GM12878 (cell line): ENCODE results near the gene HUWE1. TPM values are rescaled to one million over a fixed set of nuclear protein-coding genes. Genes with fewer than 3 reads are reported as not detected.

ENCODE experiments used
- ATAC-seq: fragments of 200-7000 bp; cut with Tn5 transposase; 3 replicates; pipeline ENCODE4 v1.9.1; 2020; ENCODE audit warnings: mild to moderate bottlenecking, moderate library complexity
- BruUV-seq: library from RNA; stranded (reverse); fragments of 400-500 nt; replicated peaks from 2 replicates; lab custom pipeline; 2021; lab: Mats Ljungman, UMichigan
- CTCF ChIA-PET: fragments of 300-600 bp; sonication (Branson Sonifier 250); formaldehyde crosslinking; extraction: SDS; loops from one replicate; lab custom pipeline; 2021; ENCODE audit warnings: inconsistent platforms; lab: Yijun Ruan, JAX
- POLR2A ChIA-PET: fragments of 350-600 bp; formaldehyde crosslinking; extraction: SDS; loops from one replicate; lab custom pipeline; 2021; ENCODE audit warnings: inconsistent platforms; lab: Charles Lee
- RAD21 ChIA-PET: fragments of 300-600 bp; sonication (Branson Sonifier 250); formaldehyde crosslinking; loops from one replicate; lab custom pipeline; 2023; ENCODE audit warnings: antibody characterized with exemption; ENCODE audit not compliant: unreplicated experiment; lab: Charles Lee
- SMC1A ChIA-PET: fragments of 300-600 bp; sonication (Branson Sonifier 250); formaldehyde crosslinking; loops from one replicate; lab custom pipeline; 2023; ENCODE audit not compliant: unreplicated experiment, uncharacterized antibody; lab: Charles Lee
- DNase-seq: peaks from one replicate; pipeline ENCODE4 v3.0.0-alpha.2; 2011; ENCODE audit warnings: low read depth, low spot score
- FAIRE-seq: peaks from 3 replicates; lab custom pipeline; 2011; peaks lifted over from hg19 to GRCh38; lab: Jason Lieb, UNC
- H2AFZ ChIP-seq: 2 replicates; pipeline ENCODE4 v1.6.0; 2011; ENCODE audit warnings: low read depth, low read length, control low read depth; ENCODE audit not compliant: control insufficient read depth
- H3K27ac ChIP-seq: 2 replicates; pipeline ENCODE4 v1.5.1; 2011; ENCODE audit warnings: control low read depth; ENCODE audit not compliant: control insufficient read depth, insufficient read depth
- H3K27me3 ChIP-seq, 2 experiments: replicated peaks in 1 of 2; 2 replicates each; pipeline versions ENCODE4 v1.6.0 to v1.6.1; 2011; ENCODE audit warnings: low read length in 1 of 2; ENCODE audit not compliant: control insufficient read depth in 2 of 2, insufficient read depth in 2 of 2
- H3K36me3 ChIP-seq, 2 experiments: 2 replicates each; pipeline ENCODE4 v1.5.1; 2011; ENCODE audit warnings: low read length in 1 of 2; ENCODE audit not compliant: control insufficient read depth in 2 of 2, insufficient read depth in 2 of 2
- H3K4me1 ChIP-seq: 2 replicates; pipeline ENCODE4 v1.6.1; 2011; ENCODE audit warnings: mild to moderate bottlenecking, low read length, moderate library complexity, mixed read lengths; ENCODE audit not compliant: control insufficient read depth, insufficient read depth
- H3K4me2 ChIP-seq: 2 replicates; pipeline ENCODE4 v1.6.0; 2011; ENCODE audit warnings: control low read depth; ENCODE audit not compliant: control insufficient read depth, insufficient read depth
- H3K4me3 ChIP-seq: fragments of 200-600 bp; sonication (generic); 2 replicates; pipeline ENCODE4 v1.5.1; 2016
- H3K79me2 ChIP-seq: 2 replicates; pipeline ENCODE4 v1.6.0; 2011; ENCODE audit warnings: low read length; ENCODE audit not compliant: control insufficient read depth, insufficient read depth
- H3K9ac ChIP-seq: 2 replicates; pipeline ENCODE4 v1.8.0; 2011; ENCODE audit warnings: low read length, control low read depth, mixed read lengths; ENCODE audit not compliant: control insufficient read depth, insufficient read depth
- H3K9me3 ChIP-seq: replicated peaks from 3 replicates; pipeline ENCODE4 v1.5.1; 2011; ENCODE audit warnings: mild to moderate bottlenecking, low read length; ENCODE audit not compliant: control insufficient read depth, insufficient read depth
- H4K20me1 ChIP-seq: 2 replicates; pipeline ENCODE4 v1.6.0; 2011; ENCODE audit not compliant: control insufficient read depth, insufficient read depth
- BACH1 ChIP-seq: fragments of 450-650 bp; IDR thresholded peaks from 2 replicates; pipeline ENCODE4 v1.6.1; 2017; ENCODE audit warnings: mild to moderate bottlenecking, borderline replicate concordance
- BMI1 ChIP-seq: fragments of 450-650 bp; IDR thresholded peaks from 2 replicates; pipeline ENCODE4 v1.6.1; 2016; ENCODE audit warnings: mild to moderate bottlenecking, moderate library complexity, borderline replicate concordance
- ELK1 ChIP-seq: IDR thresholded peaks from 2 replicates; pipeline ENCODE4 v1.6.1; 2012; ENCODE audit warnings: low read depth, low read length, improper control_type of control experiment
- FOXM1 ChIP-seq: IDR thresholded peaks from 2 replicates; pipeline ENCODE4 v1.6.1; 2012; ENCODE audit warnings: low read depth, mild to moderate bottlenecking, inconsistent platforms, low read length, moderate library complexity
- HDGF ChIP-seq: fragments of 450-650 bp; IDR thresholded peaks from 2 replicates; pipeline ENCODE4 v1.6.1; 2016; ENCODE audit warnings: antibody characterized with exemption
- IRF3 ChIP-seq: fragments of 450-650 bp; IDR thresholded peaks from 2 replicates; pipeline ENCODE4 v1.6.1; 2014; ENCODE audit warnings: mild to moderate bottlenecking
- KLF5 ChIP-seq: fragments of 450-650 bp; IDR thresholded peaks from 2 replicates; pipeline ENCODE4 v1.6.1; 2014; ENCODE audit warnings: mild to moderate bottlenecking; ENCODE audit not compliant: partially characterized antibody
- LARP7 ChIP-seq: fragments of 450-650 bp; IDR thresholded peaks from 2 replicates; pipeline ENCODE4 v1.6.1; 2017; ENCODE audit warnings: mild to moderate bottlenecking
- POLR2AphosphoS5 ChIP-seq: IDR thresholded peaks from 2 replicates; pipeline ENCODE4 v1.6.1; 2011; ENCODE audit warnings: mild to moderate bottlenecking, low read length, inconsistent platforms
- SIN3A ChIP-seq: IDR thresholded peaks from 2 replicates; pipeline ENCODE4 v1.6.1; 2012; ENCODE audit warnings: low read depth, low read length, improper control_type of control experiment
- TAF1 ChIP-seq: IDR thresholded peaks from 2 replicates; pipeline ENCODE4 v1.6.1; 2011; ENCODE audit warnings: mild to moderate bottlenecking, low read depth, low read length, borderline replicate concordance
- ZBTB4 ChIP-seq: fragments of 450-650 bp; formaldehyde crosslinking; IDR thresholded peaks from 2 replicates; pipeline ENCODE4 v1.4.0; 2022; ENCODE audit warnings: mild to moderate bottlenecking, moderate library complexity
- ZSCAN29 ChIP-seq: fragments of 450-650 bp; IDR thresholded peaks from 2 replicates; pipeline ENCODE4 v1.6.1; 2017; ENCODE audit warnings: mild to moderate bottlenecking, moderate library complexity
- WGBS: methylation state at CpG from one replicate; pipeline ENCODE4 v1.1.6; 2016; ENCODE audit warnings: low lambda C conversion rate; ENCODE audit not compliant: insufficient replicate concordance, insufficient coverage; ENCODE audit errors: missing lambda C conversion rate; 5-methylcytosine and 5-hydroxymethylcytosine counted together
- in situ Hi-C: fragments of 300-500 bp; cut with MboI; formaldehyde crosslinking; loops from 9 replicates; pipeline ENCODE4 v1.14.3; 2018; ENCODE audit warnings: mixed read lengths
- intact Hi-C: fragments of 100-400 bp; cut with micrococcal nuclease; formaldehyde crosslinking; loops from one replicate; pipeline ENCODE4 v1.14.2; 2022; ENCODE audit not compliant: unreplicated experiment
- polyA plus RNA-seq, 11 experiments: library from polyadenylated mRNA; depleted of rRNA in 4 of 11; unstranded in 6 of 11; stranded (reverse) in 5 of 11; fragments of >200 nt; fragmentation: Nextera tagmentation in 4 of 11; fragmentation: Illumina TruSeq in 1 of 11; extraction: Ambion mirVana in 4 of 11; extraction: Trizol in 1 of 11; gene quantifications; 1 replicate in 1 of 11; 2 replicates in 10 of 11; pipeline versions ENCODE4 v1.2.1 to v1.2.3, GENCODE V29; 2011 to 2016; ENCODE audit warnings: inconsistent platforms in 2 of 11, missing spikeins in 2 of 11, low read depth in 1 of 11
- total RNA-seq, 4 experiments: library from RNA; depleted of rRNA in 3 of 4; stranded (reverse); fragments of >200 nt in 3 of 4; fragmentation: Illumina TruSeq in 1 of 4; extraction: Trizol in 1 of 4; gene quantifications; 2 replicates each; pipeline versions ENCODE4 v1.2.1 to v1.2.3, GENCODE V29; 2013 to 2021
- TF ChIP-seq, protein P1 (sequence below): fragments of 450-650 bp; IDR thresholded peaks from 2 replicates; pipeline ENCODE4 v1.6.1; 2016; ENCODE audit warnings: mild to moderate bottlenecking

HUWE1 gene
- total and polyA plus RNA-seq, 10 of the 15 experiments (the other 5 are each of a cell fraction or from before 2014, with no cell fraction given): 35.9 to 280 (median 100) TPM

GRCh38 chrX:53715346-53715924, 28.9 kb upstream of the HUWE1 start:
- peaks cover 19% of the 10 kb centered on the region for H3K4me1 ChIP-seq
- peak overlapping the region; percentile 60 for H3K4me3 ChIP-seq
- intact Hi-C loops (loop anchor here (5.0 kb wide), 1 partner anchor 52 kb away; no protein-coding TSS in a partner anchor), in situ Hi-C loops (no loop called here)
- peaks cover 19% of the 10 kb centered on the region for H3K79me2 ChIP-seq
- ChIA-PET POLR2A (interaction anchor here (0.8 to 8.7 kb wide), 6 partner anchors 10 to 31 kb away, joined by 3 to 133 read pairs (median 6); partner anchors contain the start of gene HUWE1), CTCF (interaction anchor here (0.6 to 5.2 kb wide), 7 partner anchors 11 to 110 kb away, joined by 3 to 41 read pairs (median 6); partner anchors contain the start of gene HUWE1), SMC1A (interaction anchor here (0.8 to 7.6 kb wide), 12 partner anchors 9 to 116 kb away, joined by 3 to 75 read pairs (median 6); partner anchors contain the start of gene HUWE1), RAD21 (interaction anchor here (0.7 to 4.4 kb wide), 13 partner anchors 10 to 52 kb away, joined by 3 to 51 read pairs (median 9); partner anchors contain the start of gene HUWE1)
- peak; percentile 4 for ATAC-seq
- no peaks in the 10 kb centered on the region; the same call in 2 of the 3 replicates for H3K9me3 ChIP-seq
- no peak overlapping the region for H2AFZ ChIP-seq
- H3K9ac ChIP-seq: peak overlapping the region; percentile 73
- no peaks in the 10 kb centered on the region for H3K27me3 ChIP-seq
- no peaks in the 10 kb centered on the region for H3K36me3 ChIP-seq
- no peak for FAIRE-seq
- H4K20me1 ChIP-seq: no peaks in the 10 kb centered on the region
- WGBS: 0% methylated on average over 3 of the region's 3 CpGs
- BruUV-seq: TSS peak; percentile 95
- DNase-seq: no peak
- H3K27ac ChIP-seq: peak overlapping the region; percentile 84
- peak overlapping the region; percentile 64 for H3K4me2 ChIP-seq
- TF ChIP-seq POLR2AphosphoS5 (no peak), KLF5 (no peak), ZBTB4 (CRISPR knock-in tag) (no peak), SIN3A (0 out of 2 replicates have a peak, but pooled peaks have one; percentile 19), TAF1 (no peak), BACH1 (peak; percentile 13; the same call in 1 of the 2 replicates), HDGF (no peak), ZSCAN29 (no peak), ELK1 (no peak), FOXM1 (no peak), IRF3 (no peak), BMI1 (0 out of 2 replicates have a peak, but pooled peaks have one; percentile 14), LARP7 (no peak)
- TF ChIP-seq, protein P1, sequence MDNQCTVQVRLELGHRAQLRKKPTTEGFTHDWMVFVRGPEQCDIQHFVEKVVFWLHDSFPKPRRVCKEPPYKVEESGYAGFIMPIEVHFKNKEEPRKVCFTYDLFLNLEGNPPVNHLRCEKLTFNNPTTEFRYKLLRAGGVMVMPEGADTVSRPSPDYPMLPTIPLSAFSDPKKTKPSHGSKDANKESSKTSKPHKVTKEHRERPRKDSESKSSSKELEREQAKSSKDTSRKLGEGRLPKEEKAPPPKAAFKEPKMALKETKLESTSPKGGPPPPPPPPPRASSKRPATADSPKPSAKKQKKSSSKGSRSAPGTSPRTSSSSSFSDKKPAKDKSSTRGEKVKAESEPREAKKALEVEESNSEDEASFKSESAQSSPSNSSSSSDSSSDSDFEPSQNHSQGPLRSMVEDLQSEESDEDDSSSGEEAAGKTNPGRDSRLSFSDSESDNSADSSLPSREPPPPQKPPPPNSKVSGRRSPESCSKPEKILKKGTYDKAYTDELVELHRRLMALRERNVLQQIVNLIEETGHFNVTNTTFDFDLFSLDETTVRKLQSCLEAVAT: peak; percentile 13; the same call in 1 of the 2 replicates
